Stomach (tissue), 4 donors: ENCODE results near the gene ERMARD.

Experiments
- EP300 ChIP-seq: sonication (generic); formaldehyde crosslinking; IDR thresholded peaks from one replicate; pipeline ENCODE4 v1.6.1; 2017; ENCODE audit warnings: antibody characterized with exemption
- TF ChIP-seq, protein P1 (sequence below), 7 experiments: fragments of 450-650 bp in 4 of 7; fragments of 200-600 bp in 3 of 7; sonication (generic) in 3 of 7; IDR thresholded peaks; one replicate each; pipeline ENCODE4 v1.5.1; 2016 to 2019; ENCODE audit warnings: antibody characterized with exemption in 7 of 7, control low read depth in 2 of 7, mild to moderate bottlenecking in 1 of 7

DNA sequence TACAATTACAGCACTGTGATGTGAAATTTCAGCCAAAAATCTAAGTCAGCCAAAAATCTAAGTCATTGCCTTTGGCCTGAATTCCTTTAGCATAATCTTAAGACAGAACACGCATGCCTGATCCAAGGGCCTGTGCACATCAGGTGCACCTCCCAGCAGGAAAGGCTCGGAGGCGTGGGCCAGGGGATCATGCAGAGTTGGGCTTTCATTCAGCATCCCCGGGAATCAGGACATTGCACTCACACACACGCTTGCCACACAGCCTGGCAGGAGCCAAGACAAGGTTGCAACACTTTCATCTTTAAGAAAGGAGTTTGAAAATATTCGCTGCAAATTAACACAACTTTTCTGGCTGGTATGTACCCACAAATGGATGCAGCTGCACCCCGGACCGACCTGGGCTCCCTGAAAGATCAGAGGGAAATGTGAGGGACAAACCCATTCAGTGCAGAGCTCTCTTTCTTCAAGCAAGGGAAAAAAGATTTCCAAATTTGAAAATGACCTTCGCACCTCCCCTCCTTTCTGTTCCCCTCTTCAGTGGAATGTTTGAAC is 48.8 kb downstream of the ERMARD start:
- TF ChIP-seq, protein P1, sequence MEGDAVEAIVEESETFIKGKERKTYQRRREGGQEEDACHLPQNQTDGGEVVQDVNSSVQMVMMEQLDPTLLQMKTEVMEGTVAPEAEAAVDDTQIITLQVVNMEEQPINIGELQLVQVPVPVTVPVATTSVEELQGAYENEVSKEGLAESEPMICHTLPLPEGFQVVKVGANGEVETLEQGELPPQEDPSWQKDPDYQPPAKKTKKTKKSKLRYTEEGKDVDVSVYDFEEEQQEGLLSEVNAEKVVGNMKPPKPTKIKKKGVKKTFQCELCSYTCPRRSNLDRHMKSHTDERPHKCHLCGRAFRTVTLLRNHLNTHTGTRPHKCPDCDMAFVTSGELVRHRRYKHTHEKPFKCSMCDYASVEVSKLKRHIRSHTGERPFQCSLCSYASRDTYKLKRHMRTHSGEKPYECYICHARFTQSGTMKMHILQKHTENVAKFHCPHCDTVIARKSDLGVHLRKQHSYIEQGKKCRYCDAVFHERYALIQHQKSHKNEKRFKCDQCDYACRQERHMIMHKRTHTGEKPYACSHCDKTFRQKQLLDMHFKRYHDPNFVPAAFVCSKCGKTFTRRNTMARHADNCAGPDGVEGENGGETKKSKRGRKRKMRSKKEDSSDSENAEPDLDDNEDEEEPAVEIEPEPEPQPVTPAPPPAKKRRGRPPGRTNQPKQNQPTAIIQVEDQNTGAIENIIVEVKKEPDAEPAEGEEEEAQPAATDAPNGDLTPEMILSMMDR (IDR thresholded peaks at IDR 0.05): no peak
- no peak for TF ChIP-seq EP300
